Fibroblast of skin of right biceps (primary cell): ENCODE measurements around the gene OMP.

Experiments used
- DNase-seq: peaks from one replicate; pipeline ENCODE4 v3.0.0-alpha.2; 2013

OMP gene

DNA sequence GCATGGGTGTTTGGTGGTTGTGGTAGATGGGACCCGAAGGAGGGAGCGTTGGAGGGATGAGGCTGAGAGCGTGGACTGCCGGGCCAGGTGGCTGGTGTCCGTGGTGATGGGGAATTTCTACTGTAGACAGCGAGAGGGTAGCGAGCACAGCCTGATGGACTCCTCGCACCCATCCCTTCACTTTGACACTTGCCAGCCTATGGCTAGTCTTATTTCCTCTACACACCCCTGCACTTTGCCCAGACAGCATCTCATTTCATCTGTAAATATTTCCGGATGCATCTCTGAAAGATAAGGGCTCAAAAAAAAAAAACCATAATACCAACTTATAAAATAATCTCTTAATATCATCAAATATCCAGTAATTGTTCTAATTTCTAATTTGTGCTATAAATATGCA is 5.8 kb downstream of the OMP start:
- no peak for DNase-seq

GRCh38 chr11:77109236-77110019 is 6.8 kb downstream of the OMP start:
- peak; percentile 63 for DNase-seq

- no peak for DNase-seq
Measured at GRCh38 chr11:77110836-77111235, 8.2 kb downstream of the OMP start.

DNA sequence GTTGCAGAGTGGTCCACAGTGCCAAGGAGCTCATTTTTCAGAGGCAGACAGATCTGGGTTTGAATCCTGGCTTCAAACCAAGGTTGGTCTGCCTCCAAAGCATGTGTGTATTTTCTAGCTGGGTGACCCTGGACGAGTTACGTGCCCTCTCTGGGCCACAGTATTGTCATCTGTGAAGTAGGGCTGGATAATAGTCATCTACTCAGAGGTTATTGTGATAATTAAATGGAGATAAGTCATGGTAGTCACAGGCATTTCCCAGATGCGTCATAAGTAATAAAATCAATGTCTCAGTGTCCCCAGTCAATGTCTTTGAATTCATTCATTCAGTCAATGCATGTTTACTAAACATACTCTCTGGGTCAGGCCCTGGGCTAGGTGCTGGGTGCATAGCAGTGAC is 8.6 kb downstream of the OMP start:
- DNase-seq: peak; percentile 10

- DNase-seq: no peak
Measured at GRCh38 chr11:77111946-77112345, 9.3 kb downstream of the OMP start.

GRCh38 chr11:77112641-77113381 is 10.2 kb downstream of the OMP start:
- DNase-seq: no peak

GRCh38 chr11:77113382-77114088 is 10.9 kb downstream of the OMP start:
- DNase-seq: peak; percentile 29

GRCh38 chr11:77114089-77114463 is 11.4 kb downstream of the OMP start:
- no peak for DNase-seq

DNA sequence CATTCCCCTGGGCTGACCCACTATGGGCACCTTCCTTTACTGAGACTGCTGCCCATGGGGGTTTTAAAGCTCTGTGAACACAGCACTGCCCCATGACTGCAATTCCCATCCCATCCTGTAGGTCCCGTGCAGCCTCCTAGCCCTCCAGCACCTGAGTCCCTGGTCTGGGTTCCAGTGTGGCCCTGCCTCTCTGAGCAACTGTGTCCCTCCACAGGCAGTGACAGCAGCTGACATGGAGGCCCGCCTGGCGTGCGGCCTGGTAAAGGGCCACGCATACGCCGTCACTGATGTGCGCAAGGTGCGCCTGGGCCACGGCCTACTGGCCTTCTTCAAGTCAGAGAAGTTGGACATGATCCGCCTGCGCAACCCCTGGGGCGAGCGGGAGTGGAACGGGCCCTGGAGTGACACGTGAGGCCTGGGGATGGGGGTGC is 12.6 kb downstream of the OMP start:
- DNase-seq: no peak

DNA sequence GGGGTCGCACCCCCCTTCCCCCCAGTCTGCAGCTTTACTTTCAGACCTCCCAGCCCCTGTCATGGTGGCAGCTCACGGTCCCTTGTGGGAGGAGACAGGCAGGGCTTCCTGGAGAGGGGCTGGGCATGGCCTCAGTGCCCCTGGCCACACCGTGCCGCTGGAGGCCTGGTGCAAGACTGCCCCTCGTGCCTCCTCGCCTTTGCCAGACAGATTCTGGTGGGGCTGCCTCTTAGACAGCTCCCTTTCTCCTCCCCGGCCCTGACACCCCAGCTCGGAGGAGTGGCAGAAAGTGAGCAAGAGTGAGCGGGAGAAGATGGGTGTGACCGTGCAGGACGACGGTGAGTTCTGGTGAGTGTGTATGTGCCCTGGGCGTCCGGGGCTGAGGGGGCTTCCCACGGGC is 13.3 kb downstream of the OMP start:
- no peak for DNase-seq

DNA sequence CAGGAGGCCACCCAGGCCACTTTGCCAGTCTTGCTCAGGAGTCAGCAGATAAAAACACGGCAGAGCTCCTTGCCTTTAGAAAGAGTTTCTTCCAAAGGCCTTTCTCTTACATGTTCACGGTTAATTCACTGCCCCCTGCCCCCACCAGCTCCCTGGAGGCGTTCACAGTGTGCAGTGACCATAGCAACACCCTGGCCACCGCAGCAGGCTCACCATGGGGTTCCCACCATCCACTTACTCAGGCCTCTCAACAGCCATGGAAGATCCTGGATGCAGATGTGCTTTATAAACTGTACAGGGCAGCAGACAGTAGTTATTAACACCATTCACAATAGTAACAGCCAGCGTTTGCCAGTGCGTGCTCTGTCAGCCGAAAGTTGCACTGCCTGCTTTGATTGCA is 14.9 kb downstream of the OMP start:
- no peak for DNase-seq

- no peak for DNase-seq
Measured at GRCh38 chr11:77118086-77118485, 15.4 kb downstream of the OMP start.

GRCh38 chr11:77118971-77119370 is 16.3 kb downstream of the OMP start:
- DNase-seq: no peak

- no peak for DNase-seq
Measured at GRCh38 chr11:77119531-77119936, 16.9 kb downstream of the OMP start.

DNA sequence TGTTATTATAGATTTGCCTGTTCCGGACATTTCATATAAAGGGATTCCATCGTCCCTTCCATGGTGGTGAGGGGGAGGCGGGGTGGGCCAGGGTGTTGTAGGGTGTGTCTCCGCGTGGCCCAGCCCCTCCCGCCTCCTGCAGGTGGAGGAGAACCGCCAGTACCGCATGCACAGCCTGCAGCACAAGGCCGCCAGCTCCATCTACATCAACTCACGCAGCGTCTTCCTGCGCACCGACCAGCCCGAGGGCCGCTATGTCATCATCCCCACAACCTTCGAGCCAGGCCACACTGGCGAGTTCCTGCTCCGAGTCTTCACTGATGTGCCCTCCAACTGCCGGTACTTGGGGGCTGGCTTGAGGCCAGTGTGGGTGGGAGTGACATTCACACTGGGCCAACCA is 17.9 kb downstream of the OMP start:
- DNase-seq: no peak

DNA sequence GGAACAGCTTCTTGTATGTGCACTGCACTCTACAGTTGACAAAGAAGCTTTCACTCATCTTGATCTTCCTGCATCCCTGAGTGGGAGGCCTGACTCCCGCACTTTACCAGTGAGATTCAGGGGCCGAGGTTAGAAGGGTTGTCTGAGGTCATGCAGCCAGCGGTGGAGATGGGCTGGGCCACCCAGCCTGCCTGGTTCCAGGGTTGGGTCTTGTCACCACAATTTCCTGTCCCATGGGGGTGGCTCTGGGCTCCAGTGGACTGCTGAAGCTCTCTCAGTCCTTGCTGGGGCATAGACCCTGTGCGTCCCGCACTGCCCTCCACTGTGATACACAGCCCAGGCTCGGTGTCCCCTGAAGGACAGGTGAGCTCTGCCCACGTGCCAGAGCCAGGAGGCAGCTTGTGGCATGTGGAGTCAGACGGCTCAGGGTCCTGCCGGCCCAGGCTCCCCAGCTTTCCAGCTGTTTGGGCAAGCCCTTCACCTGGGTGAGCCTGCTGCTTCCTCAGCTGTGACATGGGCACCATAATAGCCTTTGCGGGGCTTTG is 18.5 kb downstream of the OMP start:
- no peak for DNase-seq

- DNase-seq: no peak
Measured at GRCh38 chr11:77121876-77122575, 19.4 kb downstream of the OMP start.

GRCh38 chr11:77122576-77123212 is 20.1 kb downstream of the OMP start:
- no peak for DNase-seq

GRCh38 chr11:77123591-77123990 is 21.0 kb downstream of the OMP start:
- DNase-seq: no peak

DNA sequence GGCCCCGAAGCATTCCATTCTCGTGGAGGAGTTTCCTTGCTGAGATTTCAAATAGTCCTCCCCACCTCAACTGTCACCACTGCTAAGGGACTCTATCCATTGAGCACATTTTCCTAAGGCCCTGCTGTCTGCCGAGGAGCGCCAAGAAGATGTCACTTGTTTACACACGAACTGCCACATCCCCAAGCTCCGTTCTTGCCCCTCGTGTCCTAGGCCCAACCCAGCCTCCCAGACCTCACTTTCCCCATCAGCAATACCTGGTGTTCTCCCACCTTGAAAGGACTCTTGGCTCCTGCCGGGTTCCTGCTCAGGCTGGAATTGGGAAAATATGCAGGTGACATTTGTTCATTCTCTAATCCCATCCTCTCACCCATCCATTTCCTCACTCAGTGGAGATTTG is 21.4 kb downstream of the OMP start:
- no peak for DNase-seq

- DNase-seq: no peak
Measured at GRCh38 chr11:77124488-77124887, 21.8 kb downstream of the OMP start.

GRCh38 chr11:77125191-77125590 is 22.6 kb downstream of the OMP start:
- DNase-seq: no peak
